MM.1S (cell line): ENCODE data around the gene SSH3.

Experiments
- DNase-seq: peaks from one replicate; pipeline ENCODE4 v3.0.0-alpha.2; 2015
- H2AFZ ChIP-seq: fragments of 300-600 bp; sonication (generic); 2 replicates; pipeline ENCODE4 v1.6.0; 2016; ENCODE audit warnings: antibody characterized with exemption, low read length
- H3F3A ChIP-seq: fragments of 300-600 bp; sonication (generic); 2 replicates; pipeline ENCODE4 v1.6.1; 2016; ENCODE audit warnings: mild to moderate bottlenecking, antibody characterized with exemption, low read length, moderate library complexity, mixed read lengths; ENCODE audit not compliant: insufficient read depth
- H3K27ac ChIP-seq: fragments of 300-600 bp; sonication (generic); 2 replicates; pipeline ENCODE4 v1.5.1; 2016; ENCODE audit warnings: mild to moderate bottlenecking, low read length
- H3K27me3 ChIP-seq: fragments of 300-600 bp; sonication (generic); replicated peaks from 2 replicates; pipeline ENCODE4 v1.6.0; 2016; ENCODE audit warnings: low read length; ENCODE audit not compliant: insufficient read depth
- H3K36me3 ChIP-seq: fragments of 300-600 bp; sonication (generic); replicated peaks from 2 replicates; pipeline ENCODE4 v1.6.1; 2016; ENCODE audit warnings: mild to moderate bottlenecking, low read length, mixed read lengths; ENCODE audit not compliant: insufficient read depth
- H3K4me1 ChIP-seq: fragments of 300-600 bp; sonication (generic); 2 replicates; pipeline ENCODE4 v1.6.1; 2016; ENCODE audit warnings: low read length, mixed read lengths
- H3K4me2 ChIP-seq: fragments of 300-600 bp; sonication (generic); 2 replicates; pipeline ENCODE4 v1.6.0; 2016; ENCODE audit warnings: low read depth, low read length
- H3K4me3 ChIP-seq: fragments of 300-600 bp; sonication (generic); 2 replicates; pipeline ENCODE4 v1.5.1; 2016; ENCODE audit warnings: low read length, mixed read lengths
- H3K79me2 ChIP-seq: fragments of 300-600 bp; sonication (generic); 2 replicates; pipeline ENCODE4 v1.6.1; 2016; ENCODE audit warnings: mixed run types, low read length, mixed read lengths
- H3K9ac ChIP-seq: fragments of 300-600 bp; sonication (generic); 2 replicates; pipeline ENCODE4 v1.6.1; 2016; ENCODE audit warnings: low read length, mixed read lengths
- H3K9me2 ChIP-seq: fragments of 300-600 bp; sonication (generic); replicated peaks from 2 replicates; pipeline ENCODE4 v1.6.1; 2016; ENCODE audit warnings: mild to moderate bottlenecking, low read length, mixed read lengths; ENCODE audit not compliant: insufficient read depth
- H3K9me3 ChIP-seq: fragments of 300-600 bp; sonication (generic); replicated peaks from 2 replicates; pipeline ENCODE4 v1.6.1; 2016; ENCODE audit warnings: mild to moderate bottlenecking, low read length, mixed read lengths; ENCODE audit not compliant: insufficient read depth
- H4K20me1 ChIP-seq: fragments of 300-600 bp; sonication (generic); 2 replicates; pipeline ENCODE4 v1.6.1; 2016; ENCODE audit warnings: mild to moderate bottlenecking, low read length, moderate library complexity, mixed read lengths; ENCODE audit not compliant: insufficient read depth
- EZH2 ChIP-seq: fragments of 300-600 bp; sonication (generic); optimal IDR thresholded peaks from 2 replicates; pipeline ENCODE3; 2017; ENCODE audit warnings: low read depth, mild to moderate bottlenecking, antibody characterized with exemption, low read length, mixed read lengths
- EZH2phosphoT487 ChIP-seq: fragments of 300-600 bp; sonication (generic); IDR thresholded peaks from 2 replicates; pipeline ENCODE4 v1.6.1; 2018; ENCODE audit warnings: antibody characterized with exemption, low read length
- TF ChIP-seq, protein P1 (sequence below): fragments of 300-600 bp; sonication (generic); IDR thresholded peaks from 2 replicates; pipeline ENCODE4 v1.5.1; 2016; ENCODE audit warnings: antibody characterized with exemption, low read length, mixed read lengths

SSH3 gene

GRCh38 chr11:67288452-67289225 lies 14.7 kb upstream of the SSH3 start:
- no peaks in the 10 kb centered on the region for H4K20me1 ChIP-seq
- H3K27me3 ChIP-seq = no peaks in the 10 kb centered on the region
- peak overlapping the region; percentile 100 for H3K27ac ChIP-seq
- DNase-seq = peak; percentile 93
- peak overlapping the region; percentile 100 for H3K4me3 ChIP-seq
- H3K36me3 ChIP-seq = peaks cover 13% of the 10 kb centered on the region
- H3K9me3 ChIP-seq = no peaks in the 10 kb centered on the region
- H3F3A ChIP-seq = peaks cover 37% of the 10 kb centered on the region
- peak overlapping the region; percentile 56; the same call in 1 of the 2 replicates for H2AFZ ChIP-seq
- H3K9ac ChIP-seq = peak overlapping the region; percentile 100
- TF ChIP-seq EZH2phosphoT487 = no peak
- TF ChIP-seq, protein P1, sequence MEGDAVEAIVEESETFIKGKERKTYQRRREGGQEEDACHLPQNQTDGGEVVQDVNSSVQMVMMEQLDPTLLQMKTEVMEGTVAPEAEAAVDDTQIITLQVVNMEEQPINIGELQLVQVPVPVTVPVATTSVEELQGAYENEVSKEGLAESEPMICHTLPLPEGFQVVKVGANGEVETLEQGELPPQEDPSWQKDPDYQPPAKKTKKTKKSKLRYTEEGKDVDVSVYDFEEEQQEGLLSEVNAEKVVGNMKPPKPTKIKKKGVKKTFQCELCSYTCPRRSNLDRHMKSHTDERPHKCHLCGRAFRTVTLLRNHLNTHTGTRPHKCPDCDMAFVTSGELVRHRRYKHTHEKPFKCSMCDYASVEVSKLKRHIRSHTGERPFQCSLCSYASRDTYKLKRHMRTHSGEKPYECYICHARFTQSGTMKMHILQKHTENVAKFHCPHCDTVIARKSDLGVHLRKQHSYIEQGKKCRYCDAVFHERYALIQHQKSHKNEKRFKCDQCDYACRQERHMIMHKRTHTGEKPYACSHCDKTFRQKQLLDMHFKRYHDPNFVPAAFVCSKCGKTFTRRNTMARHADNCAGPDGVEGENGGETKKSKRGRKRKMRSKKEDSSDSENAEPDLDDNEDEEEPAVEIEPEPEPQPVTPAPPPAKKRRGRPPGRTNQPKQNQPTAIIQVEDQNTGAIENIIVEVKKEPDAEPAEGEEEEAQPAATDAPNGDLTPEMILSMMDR = peak; percentile 21
- no peak for TF ChIP-seq EZH2
- peaks cover 19% of the 10 kb centered on the region for H3K4me1 ChIP-seq
- peaks cover 38% of the 10 kb centered on the region for H3K79me2 ChIP-seq
- peak overlapping the region; percentile 100 for H3K4me2 ChIP-seq
- H3K9me2 ChIP-seq = no peaks in the 10 kb centered on the region

GRCh38 chr11:67289226-67289650 lies 14.1 kb upstream of the SSH3 start, which contains the start of gene ANKRD13D:
TSS of gene ANKRD13D (plus strand) at chr11:67289303. CDS start at chr11:67289461, 158 bp downstream.
- Histone ChIP-seq H3K9me3 (no peaks in the 10 kb centered on the region), H2AFZ (peak within 1 kb of the TSS; percentile 56; the same call in 1 of the 2 replicates), H3F3A (peaks cover 34% of the 10 kb centered on the region), H3K4me3 (peak within 1 kb of the TSS; percentile 100), H3K4me1 (peaks cover 19% of the 10 kb centered on the region), H3K36me3 (peaks cover 13% of the 10 kb centered on the region; the same call in 1 of the 2 replicates), H3K4me2 (peak within 1 kb of the TSS; percentile 100), H3K27me3 (no peaks in the 10 kb centered on the region), H3K9me2 (no peaks in the 10 kb centered on the region), H3K27ac (peak within 1 kb of the TSS; percentile 100), H4K20me1 (no peaks in the 10 kb centered on the region), H3K9ac (peak within 1 kb of the TSS; percentile 100), H3K79me2 (peaks cover 38% of the 10 kb centered on the region)
- TF ChIP-seq EZH2 = no peak
- TF ChIP-seq, protein P1 = no peak
- no peak for TF ChIP-seq EZH2phosphoT487
- DNase-seq = no peak

DNA sequence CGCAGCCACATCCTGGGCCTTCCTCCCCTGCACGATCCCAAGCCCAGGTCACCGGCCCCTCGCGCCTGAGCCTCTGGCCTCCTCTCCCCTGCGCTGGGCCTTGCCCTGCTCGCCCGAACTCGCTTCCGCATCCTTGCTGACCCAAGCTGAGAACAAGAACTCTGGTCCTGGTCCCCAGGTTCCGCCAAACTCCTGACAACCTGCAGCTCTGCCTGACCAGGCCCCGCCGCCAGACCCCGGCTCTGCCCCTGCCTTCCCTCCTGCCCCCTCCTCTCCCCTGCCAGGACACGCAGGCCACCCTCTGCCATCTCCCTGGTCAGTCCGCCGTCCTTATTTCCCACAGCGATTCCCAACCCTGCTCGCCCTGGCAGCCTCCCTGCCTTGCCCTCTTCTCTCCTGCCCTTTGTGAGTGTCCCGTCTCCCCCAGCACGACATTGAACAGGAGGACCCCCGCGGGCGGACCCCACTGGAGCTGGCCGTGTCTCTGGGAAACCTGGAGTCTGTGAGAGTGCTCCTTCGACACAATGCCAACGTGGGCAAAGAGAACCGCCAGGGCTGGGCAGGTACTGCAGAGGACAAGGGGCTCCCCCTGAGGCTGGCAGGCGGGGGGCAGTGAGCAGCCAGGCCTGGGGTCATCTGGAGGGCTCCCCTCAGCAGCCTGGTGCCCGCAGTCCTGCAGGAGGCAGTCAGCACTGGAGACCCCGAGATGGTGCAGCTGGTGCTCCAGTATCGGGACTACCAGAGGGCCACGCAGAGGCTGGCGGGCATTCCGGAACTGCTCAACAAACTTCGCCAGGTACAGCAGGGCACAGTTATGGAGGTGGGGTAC lies 13.5 kb upstream of the SSH3 start:
- Histone ChIP-seq H3K9me3 (no peaks in the 10 kb centered on the region), H3K27ac (no peak overlapping the region), H3K4me1 (peaks cover 19% of the 10 kb centered on the region), H3K27me3 (no peaks in the 10 kb centered on the region), H2AFZ (no peak overlapping the region), H3K4me2 (peak overlapping the region; percentile 100), H3K9ac (peak overlapping the region; percentile 82; the same call in 1 of the 2 replicates), H3K9me2 (no peaks in the 10 kb centered on the region), H4K20me1 (no peaks in the 10 kb centered on the region), H3K79me2 (peaks cover 37% of the 10 kb centered on the region), H3K36me3 (peaks cover 10% of the 10 kb centered on the region; the same call in 1 of the 2 replicates), H3K4me3 (peak overlapping the region; percentile 88), H3F3A (peaks cover 34% of the 10 kb centered on the region)
- TF ChIP-seq EZH2 (no peak), EZH2phosphoT487 (no peak)
- TF ChIP-seq, protein P1 = no peak
- DNase-seq = no peak
